Transverse colon (tissue), 4 donors: ENCODE measurements around the gene PRKAR1B.

Source experiments
- POLR2A ChIP-seq: fragments of 450-650 bp; IDR thresholded peaks from one replicate; pipeline ENCODE4 v1.6.1; 2016; ENCODE audit warnings: antibody characterized with exemption, mild to moderate bottlenecking, moderate library complexity
- POLR2AphosphoS5 ChIP-seq, 3 donors: sonication (generic); formaldehyde crosslinking; IDR thresholded peaks; one replicate each; pipeline ENCODE4 v1.6.1; 2016; ENCODE audit warnings: antibody characterized with exemption in 3 of 3
- TF ChIP-seq, protein P1 (sequence below), 5 experiments: fragments of 200-600 bp in 3 of 5; fragments of 450-650 bp in 2 of 5; sonication (generic) in 3 of 5; IDR thresholded peaks; 1 replicate in 2 of 5; 2 replicates in 3 of 5; pipeline ENCODE4 v1.5.1; 2016 to 2017; ENCODE audit warnings: antibody characterized with exemption in 5 of 5, inconsistent platforms in 3 of 5, mild to moderate bottlenecking in 2 of 5, moderate library complexity in 1 of 5

DNA sequence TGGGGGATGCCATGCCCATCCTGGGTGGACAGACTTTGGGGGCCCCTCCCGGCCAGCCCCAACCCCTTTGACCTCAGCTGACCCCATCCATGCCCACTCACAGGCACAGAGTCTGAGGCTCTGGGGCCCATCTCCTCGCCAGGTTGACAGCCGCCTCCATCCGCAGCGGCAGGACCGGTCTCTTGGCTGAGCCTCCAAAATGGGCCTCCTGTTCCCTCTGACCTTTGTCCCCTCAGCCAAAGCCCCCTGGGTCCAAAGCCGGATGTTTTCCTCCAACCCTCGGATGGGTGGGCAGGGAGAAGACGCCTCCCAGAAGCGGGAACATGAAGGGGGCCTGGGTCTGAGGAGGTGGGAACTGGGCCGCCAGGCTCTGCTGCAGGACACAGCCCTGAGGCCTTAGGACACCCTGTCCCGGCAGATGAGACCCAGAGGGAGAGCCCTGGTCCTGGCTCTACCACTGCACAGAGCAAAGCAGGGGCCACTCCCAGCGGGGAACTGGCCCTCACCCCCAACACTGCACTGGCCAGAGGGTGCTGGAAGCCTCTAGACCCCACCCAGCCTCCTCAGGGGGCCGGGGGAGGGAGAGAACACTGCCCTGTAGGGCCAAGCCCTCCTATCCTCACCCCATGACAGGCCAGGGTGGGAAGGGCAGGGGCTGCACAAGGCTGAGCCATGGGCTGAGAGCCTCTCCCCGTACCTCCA, 220.0 kb downstream of the PRKAR1B start:
- no peak for TF ChIP-seq POLR2AphosphoS5 (IDR thresholded peaks at IDR 0.05)
- TF ChIP-seq, protein P1, sequence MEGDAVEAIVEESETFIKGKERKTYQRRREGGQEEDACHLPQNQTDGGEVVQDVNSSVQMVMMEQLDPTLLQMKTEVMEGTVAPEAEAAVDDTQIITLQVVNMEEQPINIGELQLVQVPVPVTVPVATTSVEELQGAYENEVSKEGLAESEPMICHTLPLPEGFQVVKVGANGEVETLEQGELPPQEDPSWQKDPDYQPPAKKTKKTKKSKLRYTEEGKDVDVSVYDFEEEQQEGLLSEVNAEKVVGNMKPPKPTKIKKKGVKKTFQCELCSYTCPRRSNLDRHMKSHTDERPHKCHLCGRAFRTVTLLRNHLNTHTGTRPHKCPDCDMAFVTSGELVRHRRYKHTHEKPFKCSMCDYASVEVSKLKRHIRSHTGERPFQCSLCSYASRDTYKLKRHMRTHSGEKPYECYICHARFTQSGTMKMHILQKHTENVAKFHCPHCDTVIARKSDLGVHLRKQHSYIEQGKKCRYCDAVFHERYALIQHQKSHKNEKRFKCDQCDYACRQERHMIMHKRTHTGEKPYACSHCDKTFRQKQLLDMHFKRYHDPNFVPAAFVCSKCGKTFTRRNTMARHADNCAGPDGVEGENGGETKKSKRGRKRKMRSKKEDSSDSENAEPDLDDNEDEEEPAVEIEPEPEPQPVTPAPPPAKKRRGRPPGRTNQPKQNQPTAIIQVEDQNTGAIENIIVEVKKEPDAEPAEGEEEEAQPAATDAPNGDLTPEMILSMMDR (IDR thresholded peaks at IDR 0.05): no peak
- no peak for TF ChIP-seq POLR2A
